ENCODE data around the gene ATXN2. TPM values are rescaled to one million over a fixed set of nuclear protein-coding genes. Genes with fewer than 3 reads are reported as not detected.

The ATXN2 gene
- total RNA-seq, 2 experiments from 2014 or later = 36.1 to 81.4 TPM

GRCh38 chr12:111600205-111600642 is 1.1 kb upstream of the ATXN2 start:
- H3K9me2 ChIP-seq (ENCODE audit: insufficient read depth, low read length) = no peaks in the 10 kb centered on the region
- peaks cover 7% of the 10 kb centered on the region; the same call in 1 of the 2 replicates for H4K20me1 ChIP-seq (ENCODE audit: insufficient read depth, low read length)
- peaks cover 36% of the 10 kb centered on the region for H3K79me2 ChIP-seq (ENCODE audit: insufficient read depth, low read depth, low read length)
- no TSS peak for BruUV-seq (replicated peaks)
- H3K36me3 ChIP-seq (ENCODE audit: insufficient read depth, low read length) = peaks cover 5% of the 10 kb centered on the region; the same call in 1 of the 2 replicates
- peak overlapping the region; percentile 97 for H3K4me3 ChIP-seq (ENCODE audit: low read depth, low read length, poor library complexity, severe bottlenecking)
- peak overlapping the region; percentile 44; the same call in 1 of the 2 replicates for H2AFZ ChIP-seq (ENCODE audit: low read length)
- peaks cover 21% of the 10 kb centered on the region for H3K4me1 ChIP-seq (ENCODE audit: insufficient read depth, low read length, poor library complexity, severe bottlenecking)
- CTCF ChIA-PET (ENCODE audit: unreplicated experiment) = no interaction called here
- peak overlapping the region; percentile 77 for H3K27ac ChIP-seq (ENCODE audit: low read depth, low read length, poor library complexity, severe bottlenecking)
- TF ChIP-seq EZH2phosphoT487 (IDR thresholded peaks at IDR 0.05; ENCODE audit: borderline replicate concordance, low read depth, low read length) = no peak
- no peak for TF ChIP-seq CTCF (conservative IDR thresholded peaks at IDR 0.05; ENCODE audit: low read length)
- peak overlapping the region; percentile 77 for H3K4me2 ChIP-seq (ENCODE audit: low read length)
- peak; percentile 11 for DNase-seq (ENCODE audit: low spot score)
- POLR2A ChIA-PET = no interaction called here
- intact Hi-C loops (cut with micrococcal nuclease; ENCODE audit: unreplicated experiment) = no loop called here
- 0 out of 2 replicates have a peak, but pooled peaks cover 3% of the 10 kb centered on the region for H3K9me3 ChIP-seq (ENCODE audit: low read length)

GRCh38 chr12:111599453-111600204 is 514 bp upstream of the ATXN2 start:
- 0 out of 2 replicates have a peak, but pooled peaks cover 3% of the 10 kb centered on the region for H3K9me3 ChIP-seq (ENCODE audit: low read length)
- peak overlapping the region; percentile 77 for H3K27ac ChIP-seq (ENCODE audit: low read depth, low read length, poor library complexity, severe bottlenecking)
- CTCF ChIA-PET (ENCODE audit: unreplicated experiment) = no interaction called here
- no peak for TF ChIP-seq CTCF (conservative IDR thresholded peaks at IDR 0.05; ENCODE audit: low read length)
- TF ChIP-seq EZH2phosphoT487 (IDR thresholded peaks at IDR 0.05; ENCODE audit: borderline replicate concordance, low read depth, low read length) = no peak
- H3K79me2 ChIP-seq (ENCODE audit: insufficient read depth, low read depth, low read length) = peaks cover 42% of the 10 kb centered on the region
- H3K9me2 ChIP-seq (ENCODE audit: insufficient read depth, low read length) = no peaks in the 10 kb centered on the region
- H4K20me1 ChIP-seq (ENCODE audit: insufficient read depth, low read length) = peaks cover 12% of the 10 kb centered on the region
- H3K36me3 ChIP-seq (ENCODE audit: insufficient read depth, low read length) = peaks cover 11% of the 10 kb centered on the region; the same call in 1 of the 2 replicates
- intact Hi-C loops (cut with micrococcal nuclease; ENCODE audit: unreplicated experiment) = loop anchor here (2.0 to 5.0 kb wide), 2 partner anchors 192 to 413 kb away; partner anchors contain the start of genes ERP29, SH2B3 and TMEM116
- H3K4me2 ChIP-seq (ENCODE audit: low read length) = peak overlapping the region; percentile 77
- H2AFZ ChIP-seq (ENCODE audit: low read length) = peak overlapping the region; percentile 44; the same call in 1 of the 2 replicates
- POLR2A ChIA-PET = no interaction called here
- peaks cover 27% of the 10 kb centered on the region for H3K4me1 ChIP-seq (ENCODE audit: insufficient read depth, low read length, poor library complexity, severe bottlenecking)
- peak; percentile 95 for DNase-seq (ENCODE audit: low spot score)
- peak overlapping the region; percentile 97 for H3K4me3 ChIP-seq (ENCODE audit: low read depth, low read length, poor library complexity, severe bottlenecking)
- BruUV-seq (replicated peaks) = TSS peak; percentile 95
